ENCODE results near the gene EPHB4.
"Not testable (repeated sequence)": the region's sequence is repeated elsewhere in the genome, so short reads cannot be mapped to it uniquely, and the experiment has no call there.

Gene EPHB4

DNA sequence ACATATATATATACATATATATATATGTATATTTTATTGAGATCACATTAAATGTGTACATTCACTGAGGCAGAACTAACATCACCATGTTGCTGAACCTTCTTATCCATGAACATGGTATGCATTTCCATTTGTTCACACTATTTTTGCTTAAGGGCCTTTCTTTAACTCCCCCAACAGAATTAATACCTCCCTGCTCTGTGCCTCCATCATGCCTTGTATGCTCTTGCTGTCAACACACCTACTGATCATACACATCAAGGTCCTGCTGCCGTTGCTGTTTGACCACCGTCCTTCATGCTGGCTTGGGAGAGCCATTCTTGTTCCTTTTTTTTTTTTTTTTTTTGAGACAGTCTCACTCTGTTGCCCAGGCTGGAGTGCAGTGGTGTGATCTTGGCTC is 43.5 kb downstream of the EPHB4 start:
- FAIRE-seq, result no peak

DNA sequence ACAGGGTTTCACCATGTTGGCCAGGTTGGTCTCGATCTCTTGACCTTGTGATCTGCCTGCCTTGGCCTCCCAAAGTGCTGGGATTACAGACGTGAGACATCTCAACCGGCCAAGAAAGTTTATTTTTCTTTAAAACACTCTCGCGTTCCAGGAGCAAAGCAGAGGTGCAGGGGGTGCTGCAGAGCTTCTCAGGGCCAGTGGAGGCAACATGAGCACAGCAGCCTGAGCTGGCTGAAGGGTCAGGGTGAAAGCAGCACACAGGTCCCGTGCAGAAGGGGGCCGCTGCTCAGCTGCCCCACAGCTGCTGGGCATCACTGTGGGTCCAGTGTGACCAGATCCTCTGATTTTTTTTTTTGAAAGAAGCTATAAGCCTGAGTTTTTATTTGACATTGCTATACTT is 46.1 kb downstream of the EPHB4 start:
- no peak for FAIRE-seq

DNA sequence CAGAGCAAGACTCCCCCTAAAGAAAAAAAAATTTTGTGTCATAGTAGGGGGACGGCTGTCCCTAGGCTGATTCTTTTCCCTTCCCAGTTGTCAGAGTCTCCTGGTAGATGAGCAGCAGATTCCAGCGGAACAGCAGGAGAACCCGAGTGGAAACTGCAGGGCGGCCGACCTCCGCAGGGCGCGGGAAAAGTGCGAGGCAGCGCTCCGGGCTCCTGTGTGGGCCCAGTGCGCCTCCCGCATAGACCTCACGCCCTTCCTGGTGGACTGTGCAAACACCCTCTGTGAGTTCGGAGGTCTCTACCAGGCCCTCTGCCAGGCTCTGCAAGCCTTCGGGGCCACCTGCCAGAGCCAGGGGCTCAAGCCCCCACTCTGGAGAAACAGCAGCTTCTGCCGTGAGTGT is 48.0 kb downstream of the EPHB4 start:
- no peak for FAIRE-seq

DNA sequence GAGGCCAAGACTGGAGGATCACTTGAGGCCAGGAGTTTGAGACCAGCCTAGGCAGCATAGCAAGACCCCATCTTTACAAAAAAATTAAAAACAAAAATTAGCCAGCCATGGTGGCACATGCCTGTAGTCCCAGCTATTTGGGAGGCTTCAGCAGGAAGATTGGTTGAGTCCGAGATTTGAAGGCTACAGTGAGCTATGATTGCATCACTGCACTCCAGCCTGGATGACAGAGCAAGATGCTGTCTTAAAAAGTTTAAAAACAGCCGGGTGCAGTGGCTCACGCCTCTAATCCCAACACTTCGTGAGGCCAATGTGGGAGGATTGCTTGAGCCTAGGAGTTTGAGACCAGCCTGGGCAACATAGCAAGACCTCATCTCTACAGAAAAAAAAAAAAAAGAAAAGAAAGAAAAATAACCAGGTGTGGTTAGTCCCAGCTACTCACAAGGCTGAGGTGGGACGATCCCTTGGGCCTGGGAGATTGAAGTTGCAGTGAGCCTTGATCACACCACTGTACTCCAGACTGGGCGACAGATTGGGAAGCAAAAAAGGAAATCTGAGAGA is 49.2 kb downstream of the EPHB4 start:
- FAIRE-seq, result no peak

DNA sequence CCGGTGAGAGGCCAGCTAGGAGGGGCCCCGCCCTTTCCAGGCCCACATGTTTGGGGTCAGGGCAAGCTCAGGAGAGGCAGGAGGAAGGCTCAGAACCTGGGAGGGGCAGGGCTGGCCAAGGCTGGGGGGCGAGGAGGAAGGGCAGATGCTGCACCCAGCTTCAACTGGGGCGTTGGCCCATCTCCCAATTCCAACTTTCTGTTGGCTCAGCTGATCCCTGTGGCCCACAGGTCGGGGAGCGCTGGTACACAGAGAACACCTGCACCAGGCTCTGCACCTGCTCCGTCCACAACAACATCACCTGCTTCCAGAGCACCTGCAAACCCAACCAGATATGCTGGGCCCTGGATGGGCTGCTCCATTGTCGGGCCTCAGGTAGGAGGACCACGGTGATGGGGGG is 53.8 kb downstream of the EPHB4 start:
- no peak for FAIRE-seq

DNA sequence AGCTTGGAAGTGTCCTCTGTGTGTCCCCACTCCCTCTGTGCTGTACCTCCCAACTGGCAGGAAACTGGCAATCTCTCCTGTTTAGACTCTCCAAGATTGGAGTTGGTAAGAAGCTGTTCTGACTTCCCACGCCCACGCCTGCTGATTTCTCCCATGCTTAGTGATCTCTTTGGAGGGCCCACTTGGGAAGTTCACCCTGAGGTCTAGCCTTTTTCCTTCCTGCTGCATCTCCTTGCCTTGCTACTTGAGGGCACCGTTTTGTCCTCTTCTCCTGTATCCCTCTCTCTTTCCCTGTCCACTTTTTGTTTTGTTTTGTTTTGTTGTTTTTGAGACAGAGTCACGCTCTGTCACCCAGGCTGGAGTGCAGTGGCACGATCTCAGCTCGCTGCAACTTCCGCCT is 58.5 kb downstream of the EPHB4 start:
- FAIRE-seq, result no peak

DNA sequence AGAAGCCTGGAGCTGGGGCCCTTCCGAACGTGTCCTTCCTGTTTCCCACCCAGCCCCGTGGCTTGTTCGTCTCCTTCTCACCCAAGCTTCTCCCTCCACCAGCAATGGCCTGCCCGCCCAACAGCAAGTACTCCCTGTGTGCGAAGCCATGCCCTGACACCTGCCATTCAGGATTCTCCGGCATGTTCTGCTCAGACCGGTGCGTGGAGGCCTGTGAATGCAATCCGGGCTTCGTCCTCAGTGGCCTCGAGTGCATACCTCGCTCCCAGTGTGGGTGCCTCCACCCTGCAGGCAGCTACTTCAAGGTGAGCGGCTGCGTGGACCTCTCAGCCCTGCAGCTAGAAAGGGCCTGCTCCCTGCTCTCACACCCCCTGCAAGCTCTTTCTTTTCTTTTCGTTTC is 62.1 kb downstream of the EPHB4 start:
- FAIRE-seq, result no peak

DNA sequence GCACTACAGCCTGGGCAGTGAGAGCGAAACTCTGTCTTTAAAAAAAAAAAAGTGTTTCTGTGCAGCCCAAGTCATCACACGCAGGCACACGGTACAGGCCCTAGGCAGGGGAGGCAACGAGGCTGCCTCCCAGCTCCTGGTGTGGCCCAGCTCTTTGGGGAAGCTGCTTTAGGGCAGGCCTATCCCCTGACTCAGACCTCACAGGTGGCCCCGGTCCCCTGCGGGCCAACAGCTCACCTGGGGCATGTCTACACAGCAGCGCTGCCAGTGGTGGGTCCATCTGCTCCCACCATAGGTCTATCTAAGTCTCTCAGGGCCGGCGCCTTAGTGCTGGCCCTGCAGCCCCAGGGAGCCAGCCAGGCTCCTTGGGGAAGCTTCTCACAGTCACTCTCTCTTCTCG is 62.5 kb downstream of the EPHB4 start:
- FAIRE-seq, result no peak

DNA sequence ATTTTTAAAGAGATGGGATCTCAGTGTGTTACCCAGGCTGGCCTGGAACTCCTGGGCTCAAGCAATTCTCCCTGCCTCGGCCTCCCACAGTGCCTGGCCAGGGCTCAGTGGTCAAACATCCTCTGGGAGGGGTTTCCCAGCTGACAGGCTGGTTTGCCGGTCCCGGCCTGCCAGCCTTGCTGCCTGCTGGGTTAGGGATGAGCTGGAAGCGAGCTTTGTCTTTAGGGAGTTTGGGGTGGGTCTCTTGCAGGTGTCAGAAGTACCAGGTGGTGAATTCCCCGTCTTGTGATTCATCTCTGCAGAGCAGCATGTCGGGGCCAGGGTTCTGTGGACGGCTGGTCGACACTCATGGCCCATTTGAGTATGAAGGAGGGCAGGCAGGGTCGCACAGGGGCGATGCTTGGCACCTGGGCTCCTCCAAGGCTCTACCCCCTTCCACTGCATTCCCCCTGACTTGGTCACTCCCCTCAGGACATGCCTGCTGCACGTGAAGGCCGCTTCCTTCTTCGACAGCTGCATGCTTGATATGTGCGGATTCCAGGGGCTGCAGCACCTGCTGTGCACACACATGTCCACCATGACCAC is 63.7 kb downstream of the EPHB4 start:
- FAIRE-seq, result no peak

DNA sequence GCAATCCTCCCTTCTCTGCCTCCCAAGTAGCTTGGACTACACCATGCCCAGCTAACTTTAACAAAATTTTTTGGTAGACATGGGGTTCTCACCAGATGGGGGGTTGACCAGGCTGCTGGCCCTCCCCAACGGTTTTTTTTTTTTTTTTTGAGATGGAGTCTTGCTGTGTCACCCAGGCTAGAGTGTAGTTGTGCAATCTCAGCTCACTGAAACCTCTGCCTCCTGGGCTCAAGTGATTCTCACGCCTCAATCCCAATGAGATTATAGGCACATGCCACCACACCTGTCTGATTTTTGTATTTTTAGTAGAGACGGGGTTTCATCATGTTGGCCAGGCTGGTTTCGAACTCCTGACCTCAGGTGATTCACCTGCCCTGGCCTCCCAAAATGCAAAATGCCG is 64.5 kb downstream of the EPHB4 start:
- not testable (repeated sequence) for FAIRE-seq

DNA sequence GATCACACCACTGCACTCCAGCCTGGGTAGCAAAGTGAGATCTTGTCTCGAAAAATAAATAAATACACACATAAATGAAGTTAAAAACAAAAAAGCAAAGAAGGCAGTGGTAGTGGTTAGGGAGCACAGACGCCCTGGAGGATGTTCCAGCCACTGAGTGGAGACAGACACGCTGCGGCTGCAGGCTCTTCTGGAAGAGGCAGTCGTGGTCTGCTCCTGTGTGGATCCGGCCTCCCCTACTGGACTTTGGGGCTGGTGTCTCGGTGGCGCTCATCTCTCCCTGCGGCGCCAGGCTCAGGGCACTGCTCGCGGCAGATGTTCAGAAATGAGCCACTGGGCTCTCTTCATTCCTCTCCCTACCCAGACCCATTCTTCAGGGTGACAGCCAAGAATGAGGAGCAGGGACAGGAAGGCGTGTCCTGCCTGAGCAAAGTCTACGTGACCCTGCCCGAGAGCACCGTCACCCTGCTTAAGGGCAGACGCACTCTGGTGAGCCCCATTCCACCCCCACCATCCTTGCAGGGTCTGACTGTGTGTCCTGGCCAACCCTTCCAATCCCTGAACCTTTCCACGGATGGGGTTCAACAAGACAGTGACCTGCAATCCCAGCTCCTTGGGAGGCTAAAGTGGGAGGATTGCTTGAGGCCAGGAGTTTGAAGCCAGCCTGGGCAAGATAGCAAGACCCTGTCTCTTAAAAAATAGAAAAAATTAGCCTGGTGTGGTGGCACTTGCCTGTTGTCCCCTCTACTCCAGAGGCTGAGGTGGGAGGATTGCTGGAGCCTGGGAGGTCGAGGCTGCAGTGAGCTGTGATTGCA is 67.8 kb downstream of the EPHB4 start:
- no peak for FAIRE-seq

DNA sequence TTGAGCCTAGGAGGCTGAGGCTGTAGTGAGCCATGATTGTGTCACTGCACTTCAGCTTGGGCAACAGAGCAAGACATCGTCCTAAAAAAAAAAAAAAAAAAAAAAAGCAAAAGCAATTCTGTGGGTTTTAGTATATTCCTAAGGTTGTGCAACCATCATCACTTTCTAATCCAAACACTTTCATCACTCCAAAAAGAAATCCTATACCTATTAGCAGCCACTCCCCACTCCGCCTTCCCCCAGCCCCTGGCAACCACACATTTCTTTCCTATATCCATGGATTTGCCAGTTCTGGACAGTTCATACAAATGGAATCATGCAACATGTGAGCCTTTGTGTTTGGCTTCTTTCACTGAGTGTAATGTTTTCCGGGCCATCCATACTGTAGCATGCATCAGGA is 73.6 kb downstream of the EPHB4 start:
- no peak for FAIRE-seq

DNA sequence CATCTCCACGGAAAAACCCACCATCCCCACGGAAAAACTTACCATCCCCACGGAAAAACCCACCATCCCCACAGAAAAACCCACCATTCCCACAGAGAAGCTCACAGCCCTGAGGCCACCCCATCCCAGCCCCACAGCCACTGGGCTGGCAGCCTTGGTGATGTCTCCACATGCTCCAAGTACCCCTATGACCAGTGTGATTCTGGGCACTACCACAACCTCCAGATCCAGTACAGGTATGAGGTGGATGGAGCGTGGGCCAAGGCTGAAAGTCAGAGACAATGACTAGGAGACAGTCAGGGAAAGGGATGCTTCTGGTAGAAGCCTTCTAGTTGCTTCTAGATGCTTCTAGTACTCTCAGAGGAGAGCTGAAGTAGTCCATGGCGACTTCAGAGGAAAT is 74.3 kb downstream of the EPHB4 start:
- no peak for FAIRE-seq
